IPS DF 4.7 (cell line): ENCODE results near the gene FBXL7.
"Not testable (repeated sequence)": the region's sequence is repeated elsewhere in the genome, so short reads cannot be mapped to it uniquely, and the experiment has no call there.

Experiments used
- DNase-seq: peaks from one replicate; pipeline ENCODE4 v3.0.0-alpha.2; 2013; ENCODE audit warnings: low spot score; ENCODE audit errors: extremely low read depth

The FBXL7 gene

DNA sequence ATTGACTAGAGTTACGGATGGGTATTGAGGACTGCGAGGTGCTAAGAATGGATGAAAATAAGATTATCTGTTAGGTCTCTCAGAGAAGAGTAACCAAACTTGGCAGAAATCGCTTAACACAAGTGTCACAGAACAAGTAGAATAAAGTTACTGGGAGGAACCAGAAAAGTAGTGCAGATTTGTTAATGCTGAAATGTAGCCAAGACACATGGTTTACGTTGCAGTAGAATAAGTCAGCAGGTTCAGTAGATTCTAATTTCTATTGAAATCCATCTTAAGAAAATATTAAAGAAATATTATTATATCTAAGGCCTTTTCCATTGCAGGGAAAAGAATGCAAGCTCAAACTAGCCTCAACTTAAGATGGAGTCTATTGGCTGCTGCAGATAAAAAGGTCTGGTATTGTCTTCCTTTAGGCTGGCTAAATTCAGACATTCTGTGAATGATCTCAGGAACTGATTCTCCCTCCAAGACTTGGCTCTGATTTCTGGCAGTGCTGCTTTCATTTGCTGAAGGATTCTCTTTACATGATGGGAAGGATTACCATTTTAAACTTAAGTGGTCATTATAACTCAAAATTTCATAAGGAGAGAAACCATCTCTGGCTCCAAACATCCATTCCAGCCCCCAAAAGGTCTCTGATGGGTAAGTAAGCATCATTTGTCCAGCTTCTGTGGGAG is 364.7 kb downstream of the FBXL7 start:
- no peak for DNase-seq

DNA sequence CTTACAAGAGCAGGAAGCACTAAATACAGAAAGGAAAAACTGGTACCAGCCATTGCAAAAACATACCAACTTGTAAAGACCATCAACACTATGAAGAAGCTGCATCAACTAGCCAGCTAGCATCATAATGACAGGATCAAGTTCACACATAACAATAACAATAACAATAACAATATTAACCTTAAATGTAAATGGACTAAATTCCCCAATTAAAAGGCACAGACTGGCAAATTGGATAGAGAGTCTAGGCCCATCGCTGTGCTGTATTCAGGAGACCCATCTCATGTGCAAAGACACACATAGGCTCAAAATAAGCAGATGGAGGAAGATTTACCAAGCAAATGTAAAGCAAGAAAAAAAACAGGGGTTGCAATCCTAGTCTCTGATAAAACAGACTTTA is 372.3 kb downstream of the FBXL7 start:
- DNase-seq: not testable (repeated sequence)

DNA sequence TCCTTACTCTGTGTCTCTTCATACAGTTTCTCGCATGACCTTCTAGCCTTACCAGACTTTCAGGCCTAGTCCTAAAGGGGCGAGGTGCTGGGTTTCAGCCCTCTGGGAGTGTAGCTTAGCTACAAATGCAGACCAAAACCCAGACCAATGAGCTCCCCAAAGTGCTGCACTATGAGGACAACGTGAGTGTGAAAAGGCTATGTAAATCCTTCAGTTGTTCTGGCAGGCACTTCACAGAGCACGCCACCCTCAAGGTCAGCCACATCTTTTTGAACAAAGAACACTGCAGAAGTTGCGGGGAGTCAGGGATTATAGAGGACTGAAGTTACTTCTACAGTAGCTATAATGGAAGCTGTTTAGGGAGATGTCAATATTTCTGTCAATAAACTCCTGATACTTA is 377.9 kb downstream of the FBXL7 start:
- DNase-seq: no peak

DNA sequence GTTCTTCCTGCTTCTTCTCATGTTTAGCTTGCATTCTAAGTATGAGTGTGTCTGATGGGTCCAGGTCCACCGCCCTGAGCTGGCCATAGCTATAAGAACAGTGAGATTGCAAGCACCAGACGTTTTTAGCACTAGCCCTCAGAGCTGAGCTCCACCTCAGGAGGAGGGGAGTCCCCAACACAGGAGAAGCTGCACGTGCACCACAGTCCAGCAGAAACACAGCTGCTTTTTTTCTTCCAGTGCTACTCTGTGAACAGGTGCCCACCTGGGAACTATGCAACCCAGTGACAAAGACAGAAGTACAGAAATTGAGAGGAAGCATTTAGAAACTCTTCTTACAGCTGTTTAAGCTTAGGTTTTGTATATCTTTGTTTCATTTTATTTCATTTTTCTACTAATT is 380.2 kb downstream of the FBXL7 start:
- DNase-seq: no peak

DNA sequence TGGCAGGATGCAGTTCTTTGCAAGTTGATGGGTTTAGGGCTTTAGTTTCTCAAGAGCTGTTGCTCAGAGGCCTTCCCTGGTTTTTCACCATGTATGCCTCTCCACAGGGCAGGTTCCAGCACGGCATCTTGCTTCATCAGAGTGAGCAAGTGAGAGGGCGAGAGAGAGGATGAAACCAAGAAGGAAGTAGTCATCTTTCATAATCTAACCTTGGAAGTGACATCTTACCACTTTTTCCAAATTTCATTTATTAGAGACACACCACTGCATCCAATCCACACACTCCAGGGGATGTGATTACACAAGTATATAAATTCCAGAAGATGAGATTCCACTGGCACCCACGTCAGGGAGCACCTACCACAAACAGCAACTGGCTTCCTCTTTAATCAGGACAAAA is 385.2 kb downstream of the FBXL7 start:
- DNase-seq: no peak

DNA sequence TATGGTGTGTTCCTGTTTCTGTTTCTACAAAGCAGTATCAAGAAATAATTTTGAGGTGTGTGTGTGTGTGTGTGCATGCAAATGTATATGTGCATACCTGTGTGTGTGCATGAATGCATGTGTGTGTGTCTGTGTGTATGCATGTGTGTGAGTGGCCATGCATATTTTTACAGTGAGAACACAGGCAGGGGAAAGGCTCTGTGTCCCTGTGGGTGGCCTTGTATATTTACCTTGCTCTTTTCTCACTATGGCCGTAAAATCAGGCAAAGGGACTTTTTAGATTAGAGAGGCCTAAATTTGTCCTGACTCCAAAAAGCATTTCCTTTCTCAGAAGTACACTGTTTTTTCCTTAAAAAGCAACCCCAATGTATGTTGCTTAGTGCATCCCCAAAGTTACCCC is 386.2 kb downstream of the FBXL7 start:
- DNase-seq: no peak

DNA sequence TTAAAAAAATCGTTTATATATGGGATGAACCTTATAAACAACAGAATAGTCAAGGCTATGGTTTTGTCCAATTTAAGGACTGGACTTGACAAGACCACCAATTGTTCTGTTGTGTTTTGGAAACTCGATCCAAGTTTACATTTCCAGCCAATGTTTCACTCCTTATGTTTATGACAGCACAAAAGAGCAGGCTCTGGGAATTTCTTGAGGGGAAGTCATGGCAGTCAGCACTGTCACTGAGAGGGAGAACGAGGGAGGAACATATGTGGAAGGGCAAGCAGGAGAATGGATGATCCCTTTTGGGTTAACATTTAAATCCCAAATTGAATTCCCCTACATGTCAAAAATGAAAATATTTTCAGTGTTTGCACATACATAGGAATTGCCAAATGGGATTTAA is 387.1 kb downstream of the FBXL7 start:
- DNase-seq: no peak

DNA sequence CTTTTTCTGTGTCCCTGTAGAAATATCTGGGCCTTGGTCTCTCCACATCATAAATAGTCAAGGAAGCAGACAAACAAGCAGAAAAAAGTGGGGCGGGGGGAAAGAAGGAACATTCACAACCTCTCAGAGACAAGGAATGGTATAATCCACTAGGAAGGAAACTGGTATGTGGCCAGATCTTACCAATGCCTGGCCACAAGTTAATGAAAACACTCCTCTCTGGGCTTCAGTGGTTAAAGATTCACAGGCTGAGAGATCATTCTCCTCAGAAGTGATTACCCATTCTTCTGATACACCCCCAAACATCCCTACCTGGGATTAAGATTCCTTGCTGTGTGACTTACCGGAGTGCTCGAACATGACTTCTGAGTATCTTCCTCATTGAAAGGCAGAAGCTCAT is 389.0 kb downstream of the FBXL7 start:
- DNase-seq: no peak

DNA sequence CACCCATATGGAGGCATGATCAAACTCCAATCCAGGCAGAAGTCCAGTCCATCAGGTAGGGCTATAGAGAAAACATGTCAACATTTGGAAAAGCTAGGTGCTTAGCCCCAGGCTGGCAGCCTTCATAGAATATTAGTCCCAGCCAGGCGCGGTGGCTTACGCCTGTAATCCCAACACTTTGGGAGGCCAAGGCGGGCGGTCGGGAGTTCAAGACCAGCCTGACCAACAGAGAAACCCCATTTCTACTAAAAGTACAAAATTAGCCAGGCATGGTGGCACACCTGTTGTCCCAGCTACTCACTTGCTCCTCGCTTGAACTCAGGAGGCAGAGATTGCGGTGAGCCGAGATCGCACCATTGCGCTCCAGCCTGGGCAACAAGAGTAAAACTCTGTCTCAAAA is 393.9 kb downstream of the FBXL7 start:
- DNase-seq: no peak

DNA sequence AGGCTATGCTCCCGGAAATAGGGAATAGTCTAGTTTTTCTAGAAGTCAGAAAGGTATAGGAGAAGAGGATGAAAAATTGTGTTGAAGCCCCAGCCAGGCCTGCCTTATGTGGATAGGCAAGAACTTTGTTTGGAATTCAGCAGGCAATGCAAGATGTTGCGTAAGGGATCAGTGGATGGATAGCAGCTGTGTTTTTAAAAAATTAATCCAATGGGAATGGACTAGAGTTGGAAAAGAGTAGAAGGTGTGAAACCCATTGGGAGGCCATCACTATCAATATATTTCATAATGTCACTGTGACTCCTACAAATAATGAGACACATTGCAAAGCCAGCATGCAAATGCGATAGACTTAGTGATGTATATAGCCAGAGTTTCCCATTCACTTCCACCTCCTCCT is 397.7 kb downstream of the FBXL7 start:
- no peak for DNase-seq

DNA sequence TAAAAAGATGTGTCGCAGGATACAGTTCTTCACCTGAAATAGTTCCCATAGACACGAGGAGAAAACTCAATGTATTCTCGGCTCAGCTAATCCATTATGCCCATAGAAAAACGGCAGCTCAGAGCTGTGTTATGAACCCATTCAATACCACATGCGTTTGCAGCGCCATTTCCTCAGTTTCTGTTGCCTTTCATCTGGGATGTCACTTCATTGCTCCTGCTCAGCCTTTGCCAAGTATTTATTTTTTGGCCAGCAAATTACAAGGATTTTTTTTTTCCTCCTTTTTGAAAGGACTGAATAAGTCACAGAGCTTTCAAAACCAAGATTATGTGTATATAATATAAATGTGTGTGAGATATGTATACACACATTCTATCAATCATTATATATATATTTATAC is 398.7 kb downstream of the FBXL7 start:
- DNase-seq: no peak

DNA sequence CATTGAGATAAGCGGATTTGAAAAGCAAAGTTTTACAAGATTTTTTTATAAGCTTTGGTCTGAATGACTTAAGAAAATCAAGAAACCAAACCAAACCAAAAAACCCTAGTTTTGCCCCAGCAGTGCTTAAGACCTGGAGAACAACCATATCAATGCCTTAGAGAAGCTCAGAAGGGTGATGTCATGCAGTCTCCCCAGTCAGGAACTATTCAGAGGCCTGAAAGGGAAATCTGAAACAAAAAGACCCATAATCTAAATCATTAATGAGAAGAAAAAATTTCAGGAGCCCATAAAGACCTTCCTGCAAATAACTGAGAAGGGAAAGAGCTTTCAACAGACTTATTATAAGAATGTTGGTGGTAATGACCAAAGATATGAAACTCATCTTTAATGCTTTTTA is 399.5 kb downstream of the FBXL7 start:
- no peak for DNase-seq

DNA sequence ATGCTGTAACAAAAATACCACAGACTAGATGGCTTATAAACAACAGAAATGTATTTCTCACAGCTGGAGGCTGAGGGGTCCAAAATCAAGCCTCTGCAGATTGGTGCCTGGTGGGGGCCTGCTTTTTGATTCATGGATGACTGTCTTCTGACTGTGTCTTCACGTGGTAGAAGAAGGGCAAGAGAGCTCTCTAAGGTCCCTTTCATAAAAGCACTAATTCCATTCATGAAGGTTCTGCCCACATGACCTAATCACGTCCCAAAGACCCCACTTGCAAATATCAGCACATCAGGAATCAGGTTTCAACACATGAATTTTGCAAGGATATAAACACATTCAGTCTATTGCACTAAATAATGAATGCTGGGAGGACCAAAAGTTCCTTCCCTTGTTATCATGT is 401.2 kb downstream of the FBXL7 start:
- DNase-seq: no peak

DNA sequence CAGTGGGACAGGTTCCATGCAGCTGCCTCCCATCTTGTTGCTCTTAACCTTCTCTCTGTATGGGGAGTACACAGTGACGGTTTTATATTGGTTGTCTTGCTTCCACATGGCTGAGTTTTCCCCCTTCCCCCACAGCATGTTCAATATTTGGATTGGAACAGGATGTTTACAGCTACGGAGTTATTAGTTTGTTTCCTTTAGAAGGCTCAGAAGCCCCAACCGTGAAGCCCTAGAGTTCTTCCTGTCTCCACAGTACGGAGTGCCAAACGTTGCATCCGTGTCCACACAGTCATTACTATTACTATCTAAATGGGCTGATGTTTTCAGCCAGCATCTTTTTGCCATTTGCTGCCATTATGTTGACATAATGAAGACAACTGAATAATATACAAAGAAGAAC is 402.1 kb downstream of the FBXL7 start:
- no peak for DNase-seq

DNA sequence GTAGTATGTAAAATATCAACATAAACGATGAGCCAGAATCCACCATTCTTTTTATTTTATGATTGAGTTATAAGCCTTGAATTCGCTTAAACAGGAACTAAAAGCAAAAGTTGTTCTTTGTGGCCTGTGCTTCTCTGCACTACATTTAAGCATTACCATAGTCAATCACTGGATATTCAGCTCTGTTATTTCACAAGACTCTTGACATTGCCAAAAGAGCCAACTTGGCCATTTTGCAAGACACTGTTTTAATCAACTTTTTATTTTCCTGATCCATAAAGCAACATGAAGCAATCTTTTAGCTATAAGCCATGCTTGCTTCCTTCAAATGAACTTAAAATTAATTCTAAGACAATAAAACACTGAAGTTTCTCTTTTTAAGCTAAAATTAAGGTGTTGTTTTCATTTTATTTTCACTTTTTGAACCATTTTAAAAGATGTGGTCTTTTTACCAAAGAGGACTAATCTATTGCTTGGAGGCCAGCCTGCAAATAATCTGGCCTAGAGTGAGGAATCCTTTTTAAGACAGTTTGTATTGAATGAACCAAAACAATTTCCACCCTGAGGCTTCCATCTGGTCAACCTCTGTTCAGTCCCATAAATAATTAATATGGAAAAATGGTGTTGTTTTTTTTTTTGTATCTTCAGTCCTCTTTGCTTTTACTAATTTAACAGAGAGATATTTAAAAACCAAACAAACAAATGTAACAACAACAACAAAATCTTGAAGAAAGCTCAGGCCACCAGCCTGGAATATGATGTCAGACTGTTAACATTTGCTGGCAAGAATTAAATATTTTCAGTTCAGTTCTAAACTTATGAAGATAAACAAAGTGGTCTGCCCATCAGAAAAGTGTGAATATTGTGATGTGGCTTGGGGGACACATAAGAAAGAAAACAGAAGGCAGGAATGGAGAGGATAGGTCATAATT is 405.2 kb downstream of the FBXL7 start:
- no peak for DNase-seq

DNA sequence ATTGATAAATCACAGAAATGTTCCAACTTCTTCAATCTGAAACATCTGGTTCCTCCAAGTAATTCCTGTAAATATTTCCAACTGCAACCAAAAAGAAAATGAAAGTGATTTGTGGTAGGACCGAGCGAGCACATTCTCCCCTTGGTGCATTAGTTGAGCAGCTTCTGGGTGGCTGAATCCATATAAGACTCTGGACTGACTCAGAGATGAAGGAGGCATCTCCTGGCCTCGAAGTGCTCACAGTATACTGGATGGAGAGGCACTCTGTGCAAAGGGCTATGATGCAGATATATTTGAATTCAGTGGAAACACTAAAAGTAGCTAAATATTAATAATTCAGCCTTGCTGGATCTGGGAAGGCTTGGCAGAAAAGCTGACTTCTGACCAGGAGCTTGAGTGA is 414.7 kb downstream of the FBXL7 start:
- DNase-seq: no peak

DNA sequence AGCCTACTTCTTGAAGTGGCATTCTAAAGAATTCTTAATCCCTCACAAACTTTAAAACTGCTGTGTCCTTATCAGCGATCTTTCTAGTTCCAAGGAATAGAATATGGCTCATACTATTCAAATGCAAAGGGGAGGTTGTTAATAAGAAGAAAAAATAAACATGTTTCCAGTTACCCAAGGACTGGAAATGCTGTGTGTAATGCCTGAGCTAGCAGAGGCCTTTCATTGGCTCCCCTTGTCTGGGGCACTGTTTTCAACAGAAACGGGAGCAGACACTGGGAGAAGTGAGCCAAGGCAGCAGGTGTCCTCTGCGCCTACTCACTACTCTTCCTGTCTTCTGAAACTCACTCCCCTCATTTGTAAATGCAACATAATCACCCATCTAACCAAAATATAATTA is 426.6 kb downstream of the FBXL7 start:
- no peak for DNase-seq

DNA sequence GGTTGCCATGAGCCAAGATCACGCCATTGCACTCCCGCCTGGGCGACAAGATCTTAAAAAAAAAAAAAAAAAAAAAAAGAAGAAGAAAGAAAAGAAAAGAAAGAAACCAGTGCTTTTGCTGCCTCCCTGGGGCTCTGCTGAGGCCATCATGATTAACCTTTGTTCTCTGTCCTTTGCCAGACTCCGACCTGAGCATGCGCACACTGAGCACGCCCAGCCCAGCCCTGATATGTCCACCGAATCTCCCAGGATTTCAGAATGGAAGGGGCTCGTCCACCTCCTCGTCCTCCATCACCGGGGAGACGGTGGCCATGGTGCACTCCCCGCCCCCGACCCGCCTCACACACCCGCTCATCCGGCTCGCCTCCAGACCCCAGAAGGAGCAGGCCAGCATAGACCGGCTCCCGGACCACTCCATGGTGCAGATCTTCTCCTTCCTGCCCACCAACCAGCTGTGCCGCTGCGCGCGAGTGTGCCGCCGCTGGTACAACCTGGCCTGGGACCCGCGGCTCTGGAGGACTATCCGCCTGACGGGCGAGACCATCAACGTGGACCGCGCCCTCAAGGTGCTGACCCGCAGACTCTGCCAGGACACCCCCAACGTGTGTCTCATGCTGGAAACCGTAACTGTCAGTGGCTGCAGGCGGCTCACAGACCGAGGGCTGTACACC is 427.9 kb downstream of the FBXL7 start:
- no peak for DNase-seq

DNA sequence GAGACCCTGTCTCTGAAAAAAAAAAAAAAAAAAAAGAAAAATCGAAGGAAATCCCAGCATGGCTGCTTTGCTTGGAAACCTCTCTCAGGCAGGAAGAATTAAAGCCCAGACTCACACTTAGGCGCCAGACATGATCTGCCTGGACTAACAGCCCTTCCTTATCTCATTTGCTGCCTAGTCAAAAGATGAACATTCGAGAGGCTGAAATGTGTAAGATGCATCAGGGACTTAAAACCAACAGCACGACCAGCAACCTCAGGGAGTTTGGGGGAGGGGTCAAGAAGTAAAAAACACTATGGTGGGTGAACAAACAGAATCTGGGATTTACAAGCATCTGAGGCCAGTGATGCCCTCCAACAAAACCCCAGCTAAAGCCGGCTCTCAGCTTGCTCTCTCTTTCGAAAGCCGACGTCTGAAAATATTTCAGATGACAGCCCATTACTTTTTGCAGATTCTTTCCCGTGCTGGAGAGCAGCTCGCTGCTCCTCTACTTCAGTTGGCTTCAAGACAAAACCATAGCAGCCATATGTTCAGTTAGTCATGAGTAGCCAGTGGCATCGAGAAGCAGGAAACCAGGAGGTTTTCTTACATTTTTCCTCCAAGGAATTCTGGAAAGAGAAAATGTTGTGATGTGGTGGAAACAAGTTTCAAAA is 429.8 kb downstream of the FBXL7 start:
- no peak for DNase-seq

DNA sequence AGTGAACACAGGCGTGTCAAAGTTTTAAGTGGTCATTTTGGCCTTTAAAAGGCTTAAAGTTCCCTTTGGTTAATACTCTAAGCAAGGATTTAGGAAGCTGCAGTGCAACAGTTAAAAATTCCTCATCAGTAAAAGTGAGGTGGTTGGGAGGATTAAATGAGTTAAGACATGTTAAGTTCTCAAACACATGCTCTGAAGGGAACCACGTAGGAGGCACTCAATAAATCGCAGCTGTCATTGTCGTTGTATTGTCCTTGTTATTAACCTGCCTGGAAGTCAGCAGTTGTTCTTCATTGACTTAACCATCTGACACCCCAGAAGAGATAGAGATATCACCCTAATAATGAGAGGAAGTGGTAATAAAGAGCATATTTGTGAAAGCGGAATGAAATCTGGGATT is 432.1 kb downstream of the FBXL7 start:
- no peak for DNase-seq

DNA sequence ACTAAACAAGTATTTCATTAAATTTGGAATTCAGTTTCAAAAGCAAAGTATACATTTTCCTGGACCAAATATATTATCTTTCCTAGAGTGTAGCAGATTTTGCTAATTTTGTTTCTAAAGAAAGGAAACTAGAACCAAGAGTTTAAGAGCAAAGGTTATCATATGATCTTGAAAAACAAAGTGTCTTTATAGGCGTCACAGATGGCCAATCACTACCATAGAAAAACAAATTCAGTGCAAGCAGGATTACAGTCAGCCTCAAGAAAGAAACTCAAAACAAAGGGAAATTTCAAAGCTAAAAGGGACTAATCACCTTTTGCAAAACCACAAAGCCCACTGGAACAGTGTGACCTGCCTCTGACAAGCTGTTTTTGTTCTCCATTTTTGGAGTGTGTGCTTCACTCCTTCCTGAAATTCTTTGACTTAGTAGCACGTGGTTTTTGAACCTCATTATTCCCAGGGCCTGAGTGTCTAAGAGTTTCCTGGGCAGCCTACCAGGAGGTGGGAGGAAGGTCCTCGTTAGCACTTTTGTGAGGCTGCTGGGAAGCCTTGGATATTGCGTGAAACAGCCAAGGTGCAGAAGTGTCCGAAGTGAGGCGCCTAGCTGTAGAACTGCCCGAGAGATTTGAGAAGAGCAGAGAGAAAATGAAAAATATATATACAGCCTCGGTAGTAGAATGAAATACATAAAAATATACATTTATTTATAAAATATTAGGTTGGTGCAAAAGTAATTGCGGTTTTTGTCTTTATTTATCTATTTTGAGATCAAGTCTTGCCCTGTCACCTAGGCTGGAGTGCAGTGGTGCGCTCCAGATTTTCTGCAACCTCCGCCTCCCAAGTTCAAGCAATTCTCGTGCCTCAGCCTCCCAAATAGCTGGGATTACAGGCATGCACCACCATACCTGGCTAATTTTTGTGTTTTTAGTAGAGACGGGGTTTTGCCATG is 433.6 kb downstream of the FBXL7 start:
- no peak for DNase-seq
